Subcutaneous adipose tissue (tissue), 4 donors: ENCODE measurements around the gene SYVN1. TPM values are rescaled to one million over a fixed set of nuclear protein-coding genes. Genes with fewer than 3 reads are reported as not detected.

Experiments
- small RNA-seq: library from RNA; depleted of rRNA; stranded (forward); fragments of <200 nt; gene quantifications from one replicate; pipeline ENCODE3, GENCODE V24; 2016
- total RNA-seq, 4 donors: library from RNA; depleted of rRNA; stranded (reverse); fragments of >200 nt; gene quantifications; one replicate each; pipeline ENCODE4 v1.1.0, GENCODE V29; 2016
- TF ChIP-seq, protein P1 (sequence below): fragments of 450-650 bp; IDR thresholded peaks from one replicate; pipeline ENCODE4 v1.5.1; 2016; ENCODE audit warnings: low read depth, mild to moderate bottlenecking, control low read depth, antibody characterized with exemption, moderate library complexity

The SYVN1 gene
- total RNA-seq, 4 donors from 2014 or later, result 29.3 to 61.0 (median 46.0) TPM

- TF ChIP-seq, protein P1, sequence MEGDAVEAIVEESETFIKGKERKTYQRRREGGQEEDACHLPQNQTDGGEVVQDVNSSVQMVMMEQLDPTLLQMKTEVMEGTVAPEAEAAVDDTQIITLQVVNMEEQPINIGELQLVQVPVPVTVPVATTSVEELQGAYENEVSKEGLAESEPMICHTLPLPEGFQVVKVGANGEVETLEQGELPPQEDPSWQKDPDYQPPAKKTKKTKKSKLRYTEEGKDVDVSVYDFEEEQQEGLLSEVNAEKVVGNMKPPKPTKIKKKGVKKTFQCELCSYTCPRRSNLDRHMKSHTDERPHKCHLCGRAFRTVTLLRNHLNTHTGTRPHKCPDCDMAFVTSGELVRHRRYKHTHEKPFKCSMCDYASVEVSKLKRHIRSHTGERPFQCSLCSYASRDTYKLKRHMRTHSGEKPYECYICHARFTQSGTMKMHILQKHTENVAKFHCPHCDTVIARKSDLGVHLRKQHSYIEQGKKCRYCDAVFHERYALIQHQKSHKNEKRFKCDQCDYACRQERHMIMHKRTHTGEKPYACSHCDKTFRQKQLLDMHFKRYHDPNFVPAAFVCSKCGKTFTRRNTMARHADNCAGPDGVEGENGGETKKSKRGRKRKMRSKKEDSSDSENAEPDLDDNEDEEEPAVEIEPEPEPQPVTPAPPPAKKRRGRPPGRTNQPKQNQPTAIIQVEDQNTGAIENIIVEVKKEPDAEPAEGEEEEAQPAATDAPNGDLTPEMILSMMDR, result no peak
Measured at GRCh38 chr11:65084598-65085375, 49.5 kb downstream of the SYVN1 start.

DNA sequence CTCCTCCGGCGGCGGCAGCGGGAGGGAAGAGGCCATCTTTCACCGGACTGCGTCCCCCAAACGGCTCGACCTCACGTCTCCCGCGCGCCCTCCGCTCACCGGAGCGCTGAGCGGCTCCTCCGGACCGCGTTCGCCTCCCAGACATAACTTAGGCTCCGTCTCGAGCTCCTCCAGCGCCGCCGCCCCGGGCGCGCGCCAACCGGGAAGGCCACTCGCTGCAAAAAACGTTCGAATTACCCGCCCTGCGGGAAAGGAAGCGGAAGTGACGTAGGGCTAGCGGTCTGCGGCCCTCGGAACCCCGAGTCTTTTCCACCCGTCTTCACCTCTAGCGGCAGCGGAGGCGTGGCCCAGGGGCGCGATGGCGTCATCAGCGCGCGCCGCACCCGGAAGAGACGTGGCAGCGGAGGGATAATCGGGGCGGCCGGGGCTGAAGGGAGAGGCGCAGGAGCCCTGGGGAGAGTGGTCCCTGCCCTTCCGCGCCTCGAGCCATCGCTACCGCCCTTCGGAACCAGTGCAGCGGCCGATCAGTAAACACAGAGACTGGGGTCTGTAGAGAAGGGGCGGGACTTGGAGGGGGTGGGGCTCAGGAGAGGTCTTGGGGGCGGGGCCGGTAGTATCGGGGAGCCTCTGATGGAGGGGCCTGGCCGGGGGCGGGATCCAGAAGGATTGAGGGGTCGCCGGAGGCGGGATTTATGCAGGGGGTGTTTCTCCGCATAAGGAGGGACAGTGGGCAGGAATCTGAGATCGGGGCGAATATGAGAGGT lies 50.3 kb downstream of the SYVN1 start, which contains the start of the genes CDCA5 and ZFPL1:
TSS of gene CDCA5 (minus strand) at position 207 of the 764 bp plus-strand sequence. CDS start at position 145, 62 bp downstream.
TSS of gene ZFPL1 (plus strand) at position 389 of the 764 bp plus-strand sequence. CDS start 477 bp downstream, outside the sequence.
- TF ChIP-seq, protein P1, result no peak

DNA sequence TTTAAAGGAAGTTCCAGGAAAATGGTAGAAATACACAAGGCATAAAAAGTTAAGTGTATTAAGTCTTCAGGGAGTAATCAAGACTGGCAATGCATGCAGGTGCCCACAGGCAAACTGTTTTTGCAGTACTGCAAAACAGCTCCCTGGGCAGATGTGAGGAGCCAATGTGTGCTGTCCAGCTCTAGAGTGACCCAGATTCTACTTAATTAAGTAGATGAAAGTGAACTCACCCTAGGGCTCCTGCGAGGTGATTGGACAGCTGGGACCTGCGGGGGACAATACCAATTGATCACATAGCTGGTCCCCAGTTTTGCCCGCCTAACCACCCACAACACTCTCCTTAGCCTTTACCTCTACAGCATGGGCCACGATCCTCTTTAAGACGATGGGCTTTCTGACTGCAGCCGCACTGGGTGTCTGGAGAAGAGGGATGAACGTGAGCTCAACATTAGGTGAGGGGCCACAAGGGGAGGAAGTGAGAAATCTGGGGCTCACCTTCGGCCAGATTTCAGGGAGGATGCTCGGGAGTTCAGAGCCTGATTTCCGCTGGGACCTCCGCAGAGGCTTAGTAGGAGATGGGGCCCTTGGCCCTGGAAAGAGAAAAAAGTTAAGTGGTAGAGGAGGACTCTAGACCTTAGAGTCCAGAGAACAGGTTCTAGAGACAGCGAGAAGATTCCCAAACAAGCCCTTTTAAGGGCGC lies 51.0 kb downstream of the SYVN1 start:
- TF ChIP-seq, protein P1, result no peak

DNA sequence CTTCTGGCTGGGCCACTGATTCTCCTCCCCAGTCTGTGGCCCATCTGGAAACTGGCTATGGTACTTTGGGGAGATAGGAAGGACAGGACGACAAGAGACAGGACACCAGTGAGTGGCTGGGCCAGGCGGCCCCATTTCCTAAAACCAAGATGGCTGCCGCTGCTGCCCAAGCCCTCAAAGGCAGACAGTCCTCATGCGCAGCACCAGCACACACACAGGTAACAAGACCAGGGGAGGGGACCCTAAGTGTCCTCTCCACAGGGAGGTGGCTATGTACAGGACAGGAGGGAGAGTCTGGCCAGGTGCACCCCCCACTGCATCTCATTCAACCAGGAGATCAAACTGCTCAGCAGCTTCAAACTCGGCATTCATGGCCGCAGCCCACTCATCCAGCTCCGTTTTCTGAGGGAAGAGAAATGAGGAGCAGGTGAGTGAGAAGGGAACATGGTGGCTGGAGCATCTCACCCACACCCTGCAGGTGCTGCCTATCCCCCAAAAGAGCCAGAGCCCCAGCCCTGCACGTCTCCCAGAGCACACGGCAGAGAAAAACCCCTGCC lies 55.5 kb downstream of the SYVN1 start:
- TF ChIP-seq, protein P1, result no peak

GRCh38 chr11:65078151-65078550 lies 56.2 kb downstream of the SYVN1 start:
- TF ChIP-seq, protein P1, result no peak

DNA sequence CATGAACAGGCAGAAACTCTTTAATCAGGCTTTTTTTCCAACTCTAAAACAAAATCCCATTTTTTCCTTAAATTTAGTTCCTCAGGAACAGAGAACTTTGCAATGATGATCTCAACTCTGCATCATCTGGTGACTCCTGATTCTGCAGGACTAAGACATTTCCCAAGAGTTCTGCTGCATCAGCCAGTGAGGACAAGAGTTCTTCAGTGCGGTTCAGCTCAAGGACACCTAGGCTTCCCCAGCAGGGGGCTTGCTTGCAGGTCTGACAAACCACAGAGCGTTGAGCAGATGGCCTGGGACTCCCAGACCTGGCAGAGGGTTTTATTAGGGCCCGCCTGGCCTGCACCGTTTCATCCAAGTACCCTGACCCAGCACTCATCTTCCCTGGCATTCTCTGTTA lies 56.9 kb downstream of the SYVN1 start:
- TF ChIP-seq, protein P1, result no peak

Small RNA genes within 50 kb of the gene (small RNA-seq; reads per million reads assigned to genes)
- gene HIGD1AP10 (not detected), gene PDCL2P2 (not detected), gene RNU2-23P (not detected)

Other genes starting within 250 kb of the SYVN1 start
- gene ATG2A, start 217.3 kb downstream of the SYVN1 start, total RNA-seq, result 10 to 100 TPM; 12.4 to 47.7 (median 22.2) TPM
- gene PPP2R5B, start 209.8 kb downstream of the SYVN1 start, total RNA-seq, result 10 to 100 TPM in 2 of 4 donors, 1 to 10 TPM in 2; 8.8 to 19.8 (median 14.3) TPM
- gene GPHA2, start 198.6 kb downstream of the SYVN1 start, total RNA-seq, result not detected
- not detected for gene MAJIN, start 162.4 kb downstream of the SYVN1 start, total RNA-seq
- 1 to 10 TPM in 2 of 4 donors, under 1 TPM in 1, not detected in 1; 0.68 to 1.9 (median 1.3) TPM for gene BATF2, start 137.5 kb downstream of the SYVN1 start, total RNA-seq
- gene ARL2, start 120.4 kb downstream of the SYVN1 start, total RNA-seq, result 100 to 1,000 TPM in 2 of 4 donors, 10 to 100 TPM in 2; 90.8 to 165 (median 131) TPM
- 10 to 100 TPM; 16.0 to 39.2 (median 20.5) TPM for gene SNX15, start 107.1 kb downstream of the SYVN1 start, total RNA-seq
- gene SAC3D1, start 93.3 kb downstream of the SYVN1 start, total RNA-seq, result 10 to 100 TPM in 1 of 4 donors, 1 to 10 TPM in 3; 4.0 to 22.0 (median 7.0) TPM
- gene NAALADL1, start 76.0 kb downstream of the SYVN1 start, total RNA-seq, result 10 to 100 TPM in 3 of 4 donors, 1 to 10 TPM in 1; 2.9 to 26.3 (median 16.4) TPM
- 1 to 10 TPM in 1 of 4 donors, under 1 TPM in 1, not detected in 2; 0.66 to 1.9 TPM for gene CDCA5, start 50.5 kb downstream of the SYVN1 start, total RNA-seq
- 10 to 100 TPM; 24.8 to 47.8 (median 36.6) TPM for gene ZFPL1, start 50.3 kb downstream of the SYVN1 start, total RNA-seq
- 100 to 1,000 TPM in 3 of 4 donors, 10 to 100 TPM in 1; 84.8 to 300 (median 174) TPM for gene VPS51, start 38.3 kb downstream of the SYVN1 start, total RNA-seq
- 100 to 1,000 TPM in 3 of 4 donors, 10 to 100 TPM in 1; 95.1 to 339 (median 209) TPM for gene TM7SF2, start 22.6 kb downstream of the SYVN1 start, total RNA-seq
- gene ZNHIT2, start 16.8 kb downstream of the SYVN1 start, total RNA-seq, result 10 to 100 TPM in 1 of 4 donors, 1 to 10 TPM in 3; 4.4 to 12.6 (median 8.2) TPM
- gene FAU, start 12.4 kb downstream of the SYVN1 start, total RNA-seq, result 1,000 to 10,000 TPM in 1 of 4 donors, 100 to 1,000 TPM in 3; 793 to 1,064 (median 875) TPM
- gene MRPL49, start 12.2 kb downstream of the SYVN1 start, total RNA-seq, result 10 to 100 TPM; 34.1 to 60.8 (median 48.7) TPM
- not detected for gene SPDYC, start 35.7 kb upstream of the SYVN1 start, total RNA-seq
- 100 to 1,000 TPM in 2 of 4 donors, 10 to 100 TPM in 2; 86.4 to 112 (median 95.7) TPM for gene CAPN1, start 47.4 kb upstream of the SYVN1 start, total RNA-seq
- 1 to 10 TPM; 2.6 to 6.2 (median 4.9) TPM for gene POLA2, start 127.4 kb upstream of the SYVN1 start, total RNA-seq
- 10 to 100 TPM; 16.5 to 38.6 (median 28.5) TPM for gene CDC42EP2, start 180.3 kb upstream of the SYVN1 start, total RNA-seq
- gene DPF2, start 199.3 kb upstream of the SYVN1 start, total RNA-seq, result 10 to 100 TPM; 20.1 to 34.1 (median 28.1) TPM
- not detected for gene TIGD3, start 220.2 kb upstream of the SYVN1 start, total RNA-seq
- 1 to 10 TPM in 3 of 4 donors, under 1 TPM in 1; 0.82 to 7.3 (median 6.8) TPM for gene SLC25A45, start 248.1 kb upstream of the SYVN1 start, total RNA-seq